Stimulated activated naive B cell treated with anti-CD40 and anti-IgM and Interleukin-4, amounts not matched to agents 10 μg/mL and 1 μg/mL and 100 μg/mL, for 72 hours (primary cell): ENCODE data around the gene PSMD13.
"Not testable (repeated sequence)": the region's sequence is repeated elsewhere in the genome, so short reads cannot be mapped to it uniquely, and the experiment has no call there.

Source experiments
- ATAC-seq, 2 donors: fragments of 150-1000 bp; cut with Tn5 transposase; replicated peaks; 2 replicates each; pipeline ENCODE4 v1.10.0; 2021; ENCODE audit warnings: moderate library complexity in 1 of 2
- DNase-seq: peaks from one replicate; pipeline ENCODE4 v3.0.0; 2021
- H3K27ac Mint-ChIP-seq: one replicate; pipeline ENCODE4 v1.8.0; 2022; ENCODE audit warnings: mild to moderate bottlenecking, mixed read lengths
- H3K27me3 Mint-ChIP-seq, 2 donors: one replicate each; pipeline ENCODE4 v1.8.0; 2022; ENCODE audit warnings: mixed read lengths in 2 of 2
- H3K36me3 Mint-ChIP-seq, 2 donors: one replicate each; pipeline ENCODE4 v1.8.0; 2022; ENCODE audit warnings: mixed read lengths in 2 of 2, mild to moderate bottlenecking in 1 of 2
- H3K4me1 Mint-ChIP-seq, 2 donors: one replicate each; pipeline ENCODE4 v1.8.0; 2022; ENCODE audit warnings: mixed read lengths in 2 of 2, mild to moderate bottlenecking in 1 of 2
- H3K4me3 Mint-ChIP-seq, 2 donors: one replicate each; pipeline ENCODE4 v1.8.0; 2022; ENCODE audit warnings: mild to moderate bottlenecking in 2 of 2, mixed read lengths in 2 of 2, moderate library complexity in 1 of 2
- H3K9me3 Mint-ChIP-seq, 2 donors: one replicate each; pipeline ENCODE4 v1.8.0; 2022; ENCODE audit warnings: mixed read lengths in 2 of 2, mild to moderate bottlenecking in 1 of 2

PSMD13 gene

DNA sequence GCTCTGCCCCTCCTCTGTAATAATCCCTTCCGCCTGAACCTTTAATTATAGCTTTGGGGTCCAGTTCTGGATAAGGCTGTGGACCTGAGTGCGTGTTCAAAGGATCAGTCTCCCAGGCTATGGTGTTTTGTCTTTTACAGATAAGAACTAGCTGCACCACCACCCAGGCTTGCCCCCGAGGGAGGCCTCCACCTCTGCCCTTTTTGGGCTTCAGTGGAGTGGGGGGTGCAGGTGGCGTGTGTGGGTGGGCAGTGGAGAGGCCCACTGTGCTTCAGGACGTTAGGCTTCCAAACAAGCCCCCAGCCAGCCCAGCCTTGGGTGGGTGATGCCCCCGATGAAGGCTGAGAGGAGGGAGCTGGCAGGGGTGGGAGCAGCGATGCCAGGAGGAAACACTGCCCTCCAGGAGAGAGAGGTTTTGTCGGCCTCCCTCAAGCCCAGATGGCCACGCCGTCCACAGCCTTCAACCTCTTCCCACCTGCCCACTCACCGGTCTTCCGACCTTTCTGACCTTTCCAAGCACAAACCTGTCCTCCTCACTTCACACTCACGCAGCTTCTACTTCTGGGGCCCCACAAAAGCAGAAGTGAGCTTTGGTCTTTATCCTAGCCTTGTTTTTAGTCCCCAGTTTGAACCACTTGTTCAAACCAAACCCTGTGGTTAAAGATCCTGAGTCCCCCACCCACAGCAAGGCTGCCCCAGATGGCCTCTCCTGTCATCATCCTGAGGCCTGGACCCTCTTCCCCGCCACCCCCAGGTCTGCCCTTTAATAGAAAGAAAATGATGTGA lies 20.4 kb downstream of the PSMD13 start:
- Mint-ChIP-seq H3K9me3 (peaks cover 1 to 3% of the 10 kb centered on the region in 2 donors), H3K36me3 (peaks cover 16 to 19% of the 10 kb centered on the region in 2 donors), H3K27ac (peak overlapping the region; percentile 15), H3K27me3 (peaks cover 0 to 5% of the 10 kb centered on the region in 2 donors), H3K4me1 (peaks cover 26 to 40% of the 10 kb centered on the region in 2 donors), H3K4me3 (peak overlapping the region; percentile 5 to 11)
- peak; percentile 90 for ATAC-seq
- peak; percentile 51 for DNase-seq

DNA sequence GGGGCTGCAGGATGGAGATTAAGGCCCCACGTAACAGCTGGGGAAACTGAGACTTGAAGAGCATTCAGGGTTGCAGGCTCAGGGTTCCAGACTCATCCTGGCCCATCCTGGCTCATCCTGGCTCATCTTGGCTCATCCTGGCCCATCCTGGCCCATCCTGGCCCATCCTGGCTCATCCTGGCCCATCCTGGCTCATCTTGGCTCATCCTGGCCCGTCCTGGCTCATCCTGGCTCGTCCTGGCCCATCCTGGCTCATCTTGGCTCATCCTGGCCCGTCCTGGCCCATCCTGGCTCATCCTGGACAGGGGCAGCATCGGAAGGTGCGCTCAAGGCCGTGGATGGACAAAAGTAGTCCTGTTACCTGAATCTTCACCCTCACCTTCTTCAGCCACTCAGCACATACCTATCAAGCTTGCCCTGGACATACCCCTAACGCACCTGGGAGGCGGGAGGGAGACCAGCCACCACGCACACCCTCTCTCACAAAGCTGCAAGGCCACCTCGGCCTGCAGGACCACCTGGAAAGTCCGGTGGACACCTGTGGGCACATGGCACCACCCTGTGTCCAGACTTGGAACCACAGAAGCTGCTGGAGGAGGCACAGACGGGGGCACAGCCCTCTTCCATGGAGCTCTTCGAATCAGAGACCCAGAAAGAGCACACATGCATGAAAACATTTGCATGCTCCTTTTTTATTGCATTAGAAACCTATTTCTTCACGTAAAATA lies 21.2 kb downstream of the PSMD13 start:
- peak overlapping the region; percentile 79 for H3K27ac Mint-ChIP-seq
- ATAC-seq (peak in 1 of 2 donors; percentile 30), DNase-seq (no peak)
- H3K4me1 Mint-ChIP-seq = peaks cover 27 to 48% of the 10 kb centered on the region in 2 donors
- H3K27me3 Mint-ChIP-seq = peaks cover 0 to 5% of the 10 kb centered on the region in 2 donors
- H3K36me3 Mint-ChIP-seq = peaks cover 10 to 11% of the 10 kb centered on the region in 2 donors
- peaks cover 3 to 4% of the 10 kb centered on the region in 2 donors for H3K9me3 Mint-ChIP-seq
- H3K4me3 Mint-ChIP-seq = peak overlapping the region; percentile 27 to 64

DNA sequence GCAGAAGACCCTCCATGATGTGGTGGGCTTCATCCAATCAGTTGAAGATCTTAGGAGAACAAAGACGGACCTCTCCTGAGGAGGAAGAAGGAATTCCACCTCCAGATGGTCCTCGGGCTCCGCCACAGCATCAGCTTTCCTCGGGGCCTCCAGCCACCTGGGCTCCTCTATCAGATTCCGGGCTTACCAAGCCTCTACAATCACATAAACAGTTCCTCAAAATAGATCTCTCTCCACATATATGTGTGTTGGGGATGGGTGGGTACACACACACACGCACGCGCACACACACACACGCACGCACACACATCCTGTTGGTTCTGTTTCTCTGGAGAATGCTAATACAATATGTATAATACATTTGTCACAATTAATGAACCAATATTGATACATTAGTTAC lies 22.6 kb downstream of the PSMD13 start:
- Mint-ChIP-seq H3K4me3 (no peak overlapping the region), H3K27me3 (peaks cover 0 to 5% of the 10 kb centered on the region in 2 donors), H3K27ac (no peak overlapping the region), H3K9me3 (peaks cover 3 to 4% of the 10 kb centered on the region in 2 donors), H3K4me1 (peaks cover 27 to 50% of the 10 kb centered on the region in 2 donors), H3K36me3 (peaks cover 0 to 3% of the 10 kb centered on the region in 2 donors)
- DNase-seq (no peak), ATAC-seq (no peak)

DNA sequence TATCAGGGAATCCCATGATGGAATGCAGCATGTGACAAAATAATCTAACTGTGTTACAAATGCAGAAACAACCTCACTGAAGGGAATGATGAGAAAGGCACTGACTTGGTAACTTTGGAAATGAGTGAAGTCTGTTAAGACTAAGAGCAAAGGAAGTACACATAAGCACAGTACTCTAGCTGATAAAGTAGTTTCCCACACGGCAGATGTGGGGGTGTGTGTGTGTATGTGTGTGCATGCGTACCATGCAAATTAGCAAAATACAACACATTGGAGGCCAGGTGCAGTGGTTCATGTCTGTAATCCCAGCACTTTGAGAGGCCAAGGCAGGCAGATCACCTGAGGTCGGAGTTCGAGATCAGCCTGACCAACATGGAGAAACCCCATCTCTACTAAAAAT lies 24.8 kb downstream of the PSMD13 start:
- no peaks in the 10 kb centered on the region for H3K36me3 Mint-ChIP-seq
- DNase-seq (no peak), ATAC-seq (no peak)
- H3K27ac Mint-ChIP-seq = no peak overlapping the region
- H3K27me3 Mint-ChIP-seq = peaks cover 0 to 5% of the 10 kb centered on the region in 2 donors
- H3K4me3 Mint-ChIP-seq = no peak overlapping the region
- peaks cover 24 to 39% of the 10 kb centered on the region in 2 donors for H3K4me1 Mint-ChIP-seq
- peaks cover 1 to 3% of the 10 kb centered on the region in 2 donors for H3K9me3 Mint-ChIP-seq

DNA sequence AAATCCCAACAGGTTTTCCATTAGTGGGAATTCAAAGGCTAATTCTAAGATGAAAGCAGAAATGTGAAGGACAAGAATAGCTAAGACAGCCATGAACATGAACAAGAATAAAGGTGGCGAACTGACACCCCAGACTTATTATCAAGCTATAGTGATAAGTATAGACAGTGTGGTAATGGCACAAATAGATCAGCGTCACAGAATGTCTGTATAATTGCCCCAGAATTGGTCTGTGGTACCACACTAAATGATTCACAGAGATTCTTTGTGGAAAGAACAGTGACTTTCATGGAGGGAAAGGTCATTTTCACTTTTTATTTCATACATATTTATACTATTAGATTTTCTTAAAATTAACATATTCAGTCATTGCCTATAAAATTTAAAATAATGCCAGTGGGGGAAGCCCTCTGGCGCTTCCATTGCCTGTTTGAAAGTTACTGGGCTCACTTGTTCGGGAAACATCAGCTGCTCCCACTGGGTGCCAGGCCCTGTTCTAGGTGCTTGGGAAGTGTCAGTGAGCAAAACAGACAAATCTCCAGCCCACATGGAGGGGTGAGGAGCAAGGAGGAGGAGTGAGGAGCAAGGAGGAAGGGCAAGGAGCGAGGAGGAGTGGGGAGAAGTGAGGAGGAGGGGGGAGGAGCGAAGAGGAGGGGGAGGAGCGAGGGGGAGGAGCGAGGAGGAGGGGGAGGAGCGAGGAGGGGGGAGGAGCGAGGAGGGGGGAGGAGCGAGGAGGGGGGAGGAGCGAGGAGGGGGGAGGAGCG lies 30.1 kb downstream of the PSMD13 start:
- Mint-ChIP-seq H3K4me1 (peaks cover 25 to 61% of the 10 kb centered on the region in 2 donors), H3K27ac (peak overlapping the region; percentile 87), H3K4me3 (peak overlapping the region; percentile 64 to 75), H3K9me3 (peaks cover 3% of the 10 kb centered on the region in 2 donors), H3K27me3 (no peaks in the 10 kb centered on the region), H3K36me3 (peaks cover 0 to 2% of the 10 kb centered on the region in 2 donors)
- ATAC-seq (no peak), DNase-seq (no peak)

DNA sequence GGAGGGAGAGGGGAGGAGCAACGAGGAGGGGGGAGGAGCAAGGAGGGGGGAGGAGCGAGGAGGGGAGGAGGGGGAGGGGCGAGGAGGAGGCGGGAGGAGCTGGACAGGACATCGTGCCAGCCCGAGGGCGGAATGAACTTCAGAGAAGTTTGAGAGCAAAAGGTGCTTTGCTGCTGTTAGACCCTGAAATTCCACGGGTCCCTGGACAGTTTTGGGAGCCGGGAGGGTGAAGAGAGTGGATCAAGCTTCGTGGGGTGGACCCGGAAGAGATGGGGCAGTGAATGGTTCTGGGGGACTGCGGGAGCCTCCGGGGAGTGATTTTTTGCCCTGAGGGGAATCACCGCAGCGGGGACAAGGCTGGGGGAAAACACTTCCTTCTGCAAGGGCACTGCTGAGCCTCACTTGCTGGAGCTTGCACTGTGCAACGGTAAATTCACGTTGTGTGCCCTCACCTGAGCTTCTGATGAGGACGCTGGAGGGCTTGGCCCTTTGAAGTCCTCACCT lies 30.8 kb downstream of the PSMD13 start:
- H3K27me3 Mint-ChIP-seq = no peaks in the 10 kb centered on the region
- H3K4me3 Mint-ChIP-seq = peak overlapping the region; percentile 79 to 84
- DNase-seq = peak; percentile 53
- H3K9me3 Mint-ChIP-seq = peaks cover 0 to 2% of the 10 kb centered on the region in 2 donors
- peak; percentile 33 to 42 for ATAC-seq
- peaks cover 0 to 2% of the 10 kb centered on the region in 2 donors for H3K36me3 Mint-ChIP-seq
- peak overlapping the region; percentile 97 for H3K27ac Mint-ChIP-seq
- peaks cover 24 to 57% of the 10 kb centered on the region in 2 donors for H3K4me1 Mint-ChIP-seq

DNA sequence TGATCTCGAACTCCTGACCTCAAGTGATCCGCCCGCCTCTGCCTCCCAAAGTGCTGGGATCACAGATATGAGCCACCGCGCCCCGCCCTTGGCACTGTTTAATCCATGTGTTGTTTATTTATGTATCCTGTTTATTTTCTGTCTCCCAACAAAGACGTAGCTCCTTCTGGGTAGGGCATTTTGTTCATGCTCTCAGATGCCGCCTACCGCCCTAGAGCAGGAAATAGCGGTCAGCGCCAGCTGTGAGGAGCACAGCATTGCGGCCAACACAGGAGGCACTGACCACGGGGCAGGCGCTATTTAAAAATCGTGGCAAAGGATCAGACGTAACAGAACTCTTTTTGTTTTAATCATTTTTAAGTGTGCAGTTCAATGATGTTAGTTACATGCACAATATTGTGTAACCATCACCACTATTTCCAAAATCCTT lies 32.0 kb downstream of the PSMD13 start:
- H3K9me3 Mint-ChIP-seq, H3K36me3 Mint-ChIP-seq, H3K27me3 Mint-ChIP-seq: not testable (repeated sequence)
- DNase-seq (peak; percentile 66), ATAC-seq (peak; percentile 60 to 65)
- H3K4me1 Mint-ChIP-seq = peaks cover 24 to 51% of the 10 kb centered on the region in 2 donors
- H3K27ac Mint-ChIP-seq = peak overlapping the region; percentile 97
- peak overlapping the region; percentile 79 to 84 for H3K4me3 Mint-ChIP-seq

DNA sequence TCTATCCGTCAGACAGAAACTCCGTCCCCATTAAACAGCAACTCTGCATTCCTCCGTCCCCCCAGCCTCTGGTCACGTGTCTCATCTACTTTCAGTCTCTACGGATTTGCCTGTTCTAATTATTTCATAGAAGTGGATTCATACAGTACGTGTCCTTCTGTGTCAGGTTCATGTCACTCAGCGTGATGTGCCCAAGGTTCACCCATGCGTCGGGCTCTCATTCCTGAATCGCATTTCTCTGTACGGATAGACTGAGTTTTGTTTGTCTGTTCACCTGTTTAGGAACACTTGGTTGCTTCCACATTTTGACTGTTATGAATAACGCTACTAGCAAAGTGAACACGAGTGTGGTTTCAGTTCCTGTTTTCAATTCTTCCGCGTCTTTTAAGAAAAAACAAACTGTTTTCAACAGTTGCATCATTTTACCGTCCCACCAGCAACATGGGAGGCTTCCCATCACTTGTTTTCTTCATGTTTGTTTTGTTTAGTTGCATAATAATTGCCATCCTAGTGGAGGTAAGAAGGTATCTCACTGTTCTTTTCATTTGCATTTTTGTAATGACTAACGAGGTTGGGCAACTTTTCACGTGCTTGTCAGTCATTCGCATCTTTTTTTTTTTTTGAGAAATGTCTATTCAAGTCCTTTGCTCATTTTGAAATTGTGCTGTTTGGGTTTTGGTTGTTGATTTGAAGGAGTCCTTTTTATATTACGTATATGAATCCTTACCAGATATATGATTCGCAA lies 32.5 kb downstream of the PSMD13 start:
- H3K27ac Mint-ChIP-seq = peak overlapping the region; percentile 97
- H3K36me3 Mint-ChIP-seq = peaks cover 0 to 2% of the 10 kb centered on the region in 2 donors
- H3K27me3 Mint-ChIP-seq = no peaks in the 10 kb centered on the region
- ATAC-seq (peak; percentile 85 to 86), DNase-seq (peak; percentile 77)
- H3K9me3 Mint-ChIP-seq = peaks cover 0 to 2% of the 10 kb centered on the region in 2 donors
- peaks cover 24 to 51% of the 10 kb centered on the region in 2 donors for H3K4me1 Mint-ChIP-seq
- H3K4me3 Mint-ChIP-seq = peak overlapping the region; percentile 79 to 84

DNA sequence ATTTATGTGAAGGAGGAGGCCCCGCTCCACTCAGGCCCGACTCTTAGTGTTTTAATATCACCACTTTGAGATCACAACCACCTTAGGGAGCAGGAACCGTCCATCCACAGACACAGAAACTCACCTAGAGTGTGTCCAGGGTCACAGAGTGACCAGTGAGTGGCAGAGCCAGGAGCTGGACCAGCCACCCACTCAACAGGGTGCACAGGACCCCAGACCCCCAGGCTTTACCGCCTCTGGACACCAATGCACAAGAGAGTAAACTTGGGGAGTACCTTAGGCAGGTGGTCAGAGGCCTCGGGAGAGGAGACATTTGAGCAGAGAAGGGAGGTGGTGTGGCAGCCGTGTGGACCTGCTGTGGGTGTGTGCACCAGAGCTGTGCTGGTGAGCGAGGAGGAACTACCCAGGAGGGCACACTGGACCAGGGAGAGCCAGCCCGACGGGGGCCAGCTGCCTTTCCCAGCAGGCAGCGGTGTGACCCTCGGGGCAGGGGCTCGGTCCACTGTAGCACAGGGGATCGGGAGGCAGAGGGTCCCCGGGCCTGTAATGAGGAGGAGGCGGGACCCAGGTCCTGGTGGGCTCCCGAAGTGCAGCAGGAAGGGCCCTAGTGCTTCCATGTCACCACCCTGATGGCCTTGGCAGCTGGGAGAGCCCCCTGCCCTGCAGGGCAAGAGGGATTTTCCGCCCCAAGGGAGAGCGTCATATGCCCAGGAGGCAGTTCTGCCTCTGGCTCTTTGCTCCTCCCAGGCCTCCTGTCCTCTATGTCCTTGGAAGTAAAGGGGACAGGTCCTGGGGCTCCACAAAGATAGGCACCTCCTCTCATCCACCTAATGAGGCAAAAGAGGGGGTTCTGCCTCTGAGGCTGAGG lies 33.9 kb downstream of the PSMD13 start:
- DNase-seq (no peak), ATAC-seq (no peak)
- Mint-ChIP-seq H3K27me3 (no peaks in the 10 kb centered on the region), H3K27ac (peak overlapping the region; percentile 97), H3K36me3 (peaks cover 0 to 2% of the 10 kb centered on the region in 2 donors), H3K4me3 (no peak overlapping the region), H3K4me1 (peaks cover 24 to 58% of the 10 kb centered on the region in 2 donors), H3K9me3 (peaks cover 0 to 2% of the 10 kb centered on the region in 2 donors)

DNA sequence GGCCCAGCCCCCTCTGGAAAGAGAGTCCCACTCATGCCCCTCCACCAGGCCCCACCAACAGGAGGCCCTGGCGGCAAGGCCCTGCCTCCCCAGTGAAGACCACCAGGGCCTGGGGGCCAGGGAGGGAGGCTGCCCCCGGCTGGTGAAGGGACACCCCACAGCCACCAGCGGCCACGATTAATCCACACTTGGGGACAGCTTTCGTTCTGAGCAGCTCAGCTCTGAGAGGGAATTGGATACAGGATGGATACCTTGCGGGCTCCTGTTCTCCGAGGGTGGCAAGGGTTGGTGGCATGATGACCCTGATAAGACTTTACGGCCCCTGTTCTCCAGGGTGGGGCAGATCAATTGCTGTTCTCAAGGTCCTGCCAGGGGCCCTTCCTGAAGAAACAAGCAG lies 34.5 kb downstream of the PSMD13 start:
- Mint-ChIP-seq H3K36me3 (peaks cover 0 to 2% of the 10 kb centered on the region in 2 donors), H3K27me3 (no peaks in the 10 kb centered on the region), H3K4me3 (no peak overlapping the region), H3K27ac (no peak overlapping the region), H3K4me1 (peaks cover 24 to 58% of the 10 kb centered on the region in 2 donors), H3K9me3 (peaks cover 0 to 2% of the 10 kb centered on the region in 2 donors)
- ATAC-seq = no peak
- DNase-seq = no peak

DNA sequence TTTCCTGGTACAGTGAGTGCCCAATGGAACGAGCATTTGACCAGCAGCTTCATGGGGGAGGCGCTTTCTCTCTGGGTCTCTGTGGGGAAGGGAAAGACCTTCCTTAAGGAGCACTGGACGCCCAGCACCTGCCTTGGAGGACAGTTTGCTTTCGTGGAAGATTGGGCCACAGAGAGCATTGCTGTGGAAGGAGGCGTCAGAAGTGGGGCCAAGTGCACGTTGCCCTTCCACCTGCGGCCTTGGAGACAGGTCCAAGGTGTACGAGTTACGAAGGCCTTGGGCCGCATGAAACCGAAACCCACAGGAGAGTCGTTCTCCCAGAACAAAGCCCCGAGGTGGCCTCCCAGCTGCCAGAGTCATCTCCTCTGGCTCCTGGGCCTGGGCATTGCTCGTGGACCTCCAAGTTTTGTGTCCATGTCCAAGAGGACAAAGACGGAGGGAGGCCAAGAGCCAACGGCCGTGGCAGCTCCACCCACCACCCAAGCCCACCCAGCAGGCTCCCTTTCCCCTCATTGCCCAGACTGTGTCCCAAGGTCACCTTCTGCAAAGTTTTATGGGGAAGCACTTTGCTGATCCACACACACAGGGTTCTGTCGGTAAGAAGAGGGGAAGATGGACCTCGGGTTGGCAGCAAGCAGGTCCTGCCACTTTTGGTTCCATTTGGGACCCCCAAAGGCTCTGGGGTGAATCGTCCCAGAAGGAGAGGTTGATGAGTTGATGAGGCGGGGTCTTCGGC lies 35.6 kb downstream of the PSMD13 start:
- Mint-ChIP-seq H3K27ac (no peak overlapping the region), H3K4me3 (no peak overlapping the region), H3K27me3 (no peaks in the 10 kb centered on the region), H3K4me1 (peaks cover 23 to 50% of the 10 kb centered on the region in 2 donors), H3K9me3 (peaks cover 0 to 6% of the 10 kb centered on the region in 2 donors), H3K36me3 (peaks cover 2 to 5% of the 10 kb centered on the region in 2 donors)
- ATAC-seq (no peak), DNase-seq (no peak)

DNA sequence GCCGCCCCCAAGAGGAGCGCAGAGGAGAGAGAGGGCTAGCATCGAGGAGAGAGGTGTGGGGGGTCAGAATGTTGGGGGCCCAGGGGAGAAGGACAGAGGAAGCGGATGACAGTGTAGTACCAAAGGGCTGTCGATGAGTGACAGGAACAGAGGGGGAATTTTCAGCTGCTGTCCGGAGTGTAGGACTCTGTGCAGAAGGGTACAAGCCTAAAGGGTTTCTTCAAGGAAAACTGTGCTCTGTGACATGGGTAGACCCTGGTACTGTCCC lies 36.1 kb downstream of the PSMD13 start:
- Mint-ChIP-seq H3K27me3 (no peaks in the 10 kb centered on the region), H3K4me1 (peaks cover 25 to 50% of the 10 kb centered on the region in 2 donors), H3K36me3 (peaks cover 2 to 9% of the 10 kb centered on the region in 2 donors), H3K27ac (no peak overlapping the region), H3K9me3 (peaks cover 0 to 6% of the 10 kb centered on the region in 2 donors), H3K4me3 (no peak overlapping the region)
- no peak for ATAC-seq
- DNase-seq = no peak
